ENCODE results near the gene IL25.
"Not testable (repeated sequence)": the region's sequence is repeated elsewhere in the genome, so short reads cannot be mapped to it uniquely, and the experiment has no call there.

The IL25 gene

GRCh38 chr14:23413681-23414080 is 41.1 kb downstream of the IL25 start:
- Histone ChIP-seq H3K4me3 (ENCODE audit: low read depth, low read length) (no peak overlapping the region), H3K9me3 (ENCODE audit: control insufficient read depth, insufficient read depth, low read length) (no peaks in the 10 kb centered on the region), H3K27ac (ENCODE audit: low read depth, low read length) (no peak overlapping the region), H3K4me1 (ENCODE audit: control insufficient read depth, insufficient read depth, low read length) (no peaks in the 10 kb centered on the region), H3K27me3 (ENCODE audit: control insufficient read depth, insufficient read depth, low read length) (no peaks in the 10 kb centered on the region), H3K36me3 (ENCODE audit: control insufficient read depth, insufficient read depth, low read length) (no peaks in the 10 kb centered on the region), H3K9ac (ENCODE audit: low read depth, low read length) (no peak overlapping the region)

- no peak overlapping the region for H3K9ac ChIP-seq (ENCODE audit: low read depth, low read length)
- no peaks in the 10 kb centered on the region for H3K36me3 ChIP-seq (ENCODE audit: control insufficient read depth, insufficient read depth, low read length)
- H3K9me3 ChIP-seq (ENCODE audit: control insufficient read depth, insufficient read depth, low read length) = no peaks in the 10 kb centered on the region
- no peak overlapping the region for H3K4me3 ChIP-seq (ENCODE audit: low read depth, low read length)
- no peaks in the 10 kb centered on the region for H3K27me3 ChIP-seq (ENCODE audit: control insufficient read depth, insufficient read depth, low read length)
- H3K4me1 ChIP-seq (ENCODE audit: control insufficient read depth, insufficient read depth, low read length) = no peaks in the 10 kb centered on the region
- H3K27ac ChIP-seq (ENCODE audit: low read depth, low read length) = no peak overlapping the region
Observed at GRCh38 chr14:23414254-23414653, 41.6 kb downstream of the IL25 start.

GRCh38 chr14:23414906-23415820 is 42.6 kb downstream of the IL25 start:
- no peaks in the 10 kb centered on the region for H3K9me3 ChIP-seq (ENCODE audit: control insufficient read depth, insufficient read depth, low read length)
- H3K27me3 ChIP-seq (ENCODE audit: control insufficient read depth, insufficient read depth, low read length) = no peaks in the 10 kb centered on the region
- no peaks in the 10 kb centered on the region for H3K4me1 ChIP-seq (ENCODE audit: control insufficient read depth, insufficient read depth, low read length)
- H3K9ac ChIP-seq (ENCODE audit: low read depth, low read length) = no peak overlapping the region
- no peaks in the 10 kb centered on the region for H3K36me3 ChIP-seq (ENCODE audit: control insufficient read depth, insufficient read depth, low read length)
- H3K27ac ChIP-seq (ENCODE audit: low read depth, low read length) = no peak overlapping the region
- no peak overlapping the region for H3K4me3 ChIP-seq (ENCODE audit: low read depth, low read length)

DNA sequence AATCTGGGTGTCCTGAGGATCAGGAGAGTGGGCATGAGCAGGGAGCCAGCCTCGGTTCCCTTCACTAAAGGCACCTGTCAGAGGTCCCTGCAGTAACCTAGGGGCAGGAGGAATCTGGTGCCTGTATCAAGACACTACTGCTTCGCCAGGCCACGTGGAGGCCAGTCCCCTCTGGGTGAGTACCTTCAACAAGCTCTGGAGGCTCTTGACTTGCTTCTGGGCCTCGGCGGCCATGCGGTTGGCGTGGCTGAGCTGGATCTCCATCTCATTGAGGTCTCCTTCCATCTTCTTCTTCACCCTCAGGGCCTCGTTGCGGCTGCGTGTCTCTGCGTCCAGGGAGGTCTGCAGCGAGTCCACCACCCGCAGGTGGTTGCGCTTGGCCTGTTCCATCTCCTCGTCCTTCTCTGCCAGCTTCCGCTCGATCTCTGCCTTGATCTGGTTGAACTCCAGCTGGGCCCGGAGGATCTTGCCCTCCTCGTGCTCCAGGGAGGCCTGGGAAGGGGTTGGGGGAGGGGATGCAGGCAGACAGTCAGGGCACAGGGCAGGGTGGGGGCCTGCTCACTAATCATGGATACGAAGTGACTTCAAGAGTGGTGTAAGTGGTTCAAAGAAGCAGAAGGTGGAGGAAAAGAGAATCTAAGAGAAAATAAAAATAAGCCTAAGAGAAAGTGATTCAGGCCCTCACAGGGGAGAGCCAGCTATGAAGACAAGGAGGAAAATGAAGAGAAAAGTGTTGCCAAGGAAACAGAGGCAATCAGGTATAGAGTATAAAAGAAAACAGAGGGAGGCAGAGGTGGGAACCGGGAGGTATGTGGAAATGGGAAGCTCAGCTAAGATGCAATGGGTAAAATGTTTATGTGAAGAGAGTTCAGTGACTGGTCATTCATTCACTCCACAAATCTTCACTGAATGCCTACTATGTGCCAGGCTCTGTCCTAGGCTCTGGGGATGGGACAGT is 43.5 kb downstream of the IL25 start:
- Histone ChIP-seq H3K4me1 (ENCODE audit: control insufficient read depth, insufficient read depth, low read length) (no peaks in the 10 kb centered on the region), H3K36me3 (ENCODE audit: control insufficient read depth, insufficient read depth, low read length) (no peaks in the 10 kb centered on the region), H3K9ac (ENCODE audit: low read depth, low read length) (no peak overlapping the region), H3K27ac (ENCODE audit: low read depth, low read length) (no peak overlapping the region), H3K27me3 (ENCODE audit: control insufficient read depth, insufficient read depth, low read length) (no peaks in the 10 kb centered on the region), H3K4me3 (ENCODE audit: low read depth, low read length) (no peak overlapping the region), H3K9me3 (ENCODE audit: control insufficient read depth, insufficient read depth, low read length) (no peaks in the 10 kb centered on the region)

- H3K4me3 ChIP-seq (ENCODE audit: low read depth, low read length) = no peak overlapping the region
- no peaks in the 10 kb centered on the region for H3K27me3 ChIP-seq (ENCODE audit: control insufficient read depth, insufficient read depth, low read length)
- no peaks in the 10 kb centered on the region for H3K9me3 ChIP-seq (ENCODE audit: control insufficient read depth, insufficient read depth, low read length)
- no peak overlapping the region for H3K9ac ChIP-seq (ENCODE audit: low read depth, low read length)
- no peaks in the 10 kb centered on the region for H3K4me1 ChIP-seq (ENCODE audit: control insufficient read depth, insufficient read depth, low read length)
- no peak overlapping the region for H3K27ac ChIP-seq (ENCODE audit: low read depth, low read length)
- no peaks in the 10 kb centered on the region for H3K36me3 ChIP-seq (ENCODE audit: control insufficient read depth, insufficient read depth, low read length)
Observed at GRCh38 chr14:23416801-23417200, 44.2 kb downstream of the IL25 start.

- not testable (repeated sequence) for H3K27me3 ChIP-seq (ENCODE audit: control insufficient read depth, insufficient read depth, low read length); H3K36me3 ChIP-seq (ENCODE audit: control insufficient read depth, insufficient read depth, low read length); H3K9me3 ChIP-seq (ENCODE audit: control insufficient read depth, insufficient read depth, low read length); H3K27ac ChIP-seq (ENCODE audit: low read depth, low read length); H3K4me1 ChIP-seq (ENCODE audit: control insufficient read depth, insufficient read depth, low read length); H3K4me3 ChIP-seq (ENCODE audit: low read depth, low read length); H3K9ac ChIP-seq (ENCODE audit: low read depth, low read length)
Observed at GRCh38 chr14:23417269-23417668, 44.7 kb downstream of the IL25 start.

GRCh38 chr14:23418021-23418420 is 45.4 kb downstream of the IL25 start:
- Histone ChIP-seq H3K27me3 (ENCODE audit: control insufficient read depth, insufficient read depth, low read length) (no peaks in the 10 kb centered on the region), H3K36me3 (ENCODE audit: control insufficient read depth, insufficient read depth, low read length) (no peaks in the 10 kb centered on the region), H3K4me1 (ENCODE audit: control insufficient read depth, insufficient read depth, low read length) (no peaks in the 10 kb centered on the region)

DNA sequence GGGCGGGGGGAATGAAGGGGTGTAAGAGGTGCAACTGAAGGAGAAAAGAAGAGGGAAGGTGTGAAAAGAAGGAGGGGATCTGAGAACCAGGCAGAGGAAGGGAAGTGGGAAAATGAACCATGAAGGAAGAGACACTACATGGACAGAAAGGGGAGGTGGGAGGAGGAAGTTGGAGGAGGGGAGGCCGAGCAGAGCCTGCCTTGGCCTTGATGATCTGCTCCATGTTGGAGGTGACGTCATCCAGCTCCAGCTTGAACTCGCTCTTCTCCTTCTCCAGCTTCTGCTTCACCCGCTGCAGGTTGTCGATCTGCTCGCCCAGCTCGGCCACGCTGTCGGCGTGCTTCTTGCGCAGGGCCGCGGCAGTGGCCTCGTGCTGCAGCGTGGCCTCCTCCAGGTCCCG is 47.0 kb downstream of the IL25 start:
- H3K27me3 ChIP-seq (ENCODE audit: control insufficient read depth, insufficient read depth, low read length); H3K4me3 ChIP-seq (ENCODE audit: low read depth, low read length); H3K27ac ChIP-seq (ENCODE audit: low read depth, low read length); H3K4me1 ChIP-seq (ENCODE audit: control insufficient read depth, insufficient read depth, low read length); H3K9me3 ChIP-seq (ENCODE audit: control insufficient read depth, insufficient read depth, low read length); H3K9ac ChIP-seq (ENCODE audit: low read depth, low read length); H3K36me3 ChIP-seq (ENCODE audit: control insufficient read depth, insufficient read depth, low read length): not testable (repeated sequence)

More at GRCh38 chr14:23418021-23418420, 45.4 kb downstream of the IL25 start:
- Histone ChIP-seq H3K27ac (ENCODE audit: low read depth, low read length) (no peak overlapping the region), H3K9me3 (ENCODE audit: control insufficient read depth, insufficient read depth, low read length) (no peaks in the 10 kb centered on the region), H3K9ac (ENCODE audit: low read depth, low read length) (no peak overlapping the region), H3K4me3 (ENCODE audit: low read depth, low read length) (no peak overlapping the region)

DNA sequence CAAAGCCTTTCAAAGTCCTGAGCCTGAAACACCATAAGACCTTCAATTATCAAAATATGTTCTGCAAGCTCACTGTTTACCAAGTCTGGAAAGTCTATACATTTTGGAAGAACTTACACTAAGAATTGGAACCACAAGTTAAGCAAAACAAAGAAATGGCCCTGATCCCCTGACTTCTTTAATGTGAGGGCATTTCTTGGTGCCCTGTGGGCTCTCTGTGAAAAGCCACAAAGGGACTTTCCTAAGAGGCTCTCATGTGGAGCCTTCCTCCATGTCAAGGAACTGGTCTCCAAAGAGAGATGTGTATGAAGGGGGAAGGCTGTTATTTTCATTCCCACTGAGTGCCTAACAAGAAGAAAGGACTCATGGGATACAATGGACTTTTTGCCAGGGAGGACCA is 49.0 kb downstream of the IL25 start:
- no peak overlapping the region for H3K9ac ChIP-seq (ENCODE audit: low read depth, low read length)
- no peak overlapping the region for H3K4me3 ChIP-seq (ENCODE audit: low read depth, low read length)
- H3K9me3 ChIP-seq (ENCODE audit: control insufficient read depth, insufficient read depth, low read length) = no peaks in the 10 kb centered on the region
- no peak overlapping the region for H3K27ac ChIP-seq (ENCODE audit: low read depth, low read length)
- no peaks in the 10 kb centered on the region for H3K27me3 ChIP-seq (ENCODE audit: control insufficient read depth, insufficient read depth, low read length)
- no peaks in the 10 kb centered on the region for H3K36me3 ChIP-seq (ENCODE audit: control insufficient read depth, insufficient read depth, low read length)
- no peaks in the 10 kb centered on the region for H3K4me1 ChIP-seq (ENCODE audit: control insufficient read depth, insufficient read depth, low read length)

- H3K4me3 ChIP-seq (ENCODE audit: low read depth, low read length) = no peak overlapping the region
- H3K27ac ChIP-seq (ENCODE audit: low read depth, low read length) = no peak overlapping the region
- no peaks in the 10 kb centered on the region for H3K36me3 ChIP-seq (ENCODE audit: control insufficient read depth, insufficient read depth, low read length)
- H3K27me3 ChIP-seq (ENCODE audit: control insufficient read depth, insufficient read depth, low read length) = no peaks in the 10 kb centered on the region
- no peaks in the 10 kb centered on the region for H3K9me3 ChIP-seq (ENCODE audit: control insufficient read depth, insufficient read depth, low read length)
- no peak overlapping the region for H3K9ac ChIP-seq (ENCODE audit: low read depth, low read length)
- no peaks in the 10 kb centered on the region for H3K4me1 ChIP-seq (ENCODE audit: control insufficient read depth, insufficient read depth, low read length)
Observed at GRCh38 chr14:23423657-23424056, 51.0 kb downstream of the IL25 start.

DNA sequence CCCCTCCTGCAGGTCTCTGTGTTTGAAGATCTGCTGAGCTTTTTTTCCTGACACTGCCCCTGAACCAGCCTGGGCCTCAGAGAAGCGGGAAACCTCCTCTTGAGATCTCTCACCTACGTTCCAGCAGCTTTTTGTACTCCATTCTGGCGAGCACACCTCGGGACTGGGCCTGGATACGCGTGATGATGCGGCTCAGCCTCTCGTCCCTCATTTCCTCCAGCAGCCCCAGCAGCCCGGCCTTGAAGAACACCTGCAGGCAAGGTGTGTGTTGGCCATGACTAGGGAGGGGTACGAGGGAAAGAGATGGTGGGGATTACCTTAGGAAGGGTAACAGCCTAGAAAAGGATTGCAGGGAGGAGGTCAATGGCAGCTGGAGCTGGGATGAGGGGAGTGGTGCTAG is 52.6 kb downstream of the IL25 start:
- H3K9me3 ChIP-seq (ENCODE audit: control insufficient read depth, insufficient read depth, low read length) = no peaks in the 10 kb centered on the region
- H3K4me3 ChIP-seq (ENCODE audit: low read depth, low read length) = no peak overlapping the region
- no peaks in the 10 kb centered on the region for H3K27me3 ChIP-seq (ENCODE audit: control insufficient read depth, insufficient read depth, low read length)
- no peak overlapping the region for H3K9ac ChIP-seq (ENCODE audit: low read depth, low read length)
- H3K36me3 ChIP-seq (ENCODE audit: control insufficient read depth, insufficient read depth, low read length) = no peaks in the 10 kb centered on the region
- no peak overlapping the region for H3K27ac ChIP-seq (ENCODE audit: low read depth, low read length)
- H3K4me1 ChIP-seq (ENCODE audit: control insufficient read depth, insufficient read depth, low read length) = no peaks in the 10 kb centered on the region

Data from HUES48 (cell line).